ENCODE data around the gene SNCAIP. TPM values are rescaled to one million over a fixed set of nuclear protein-coding genes. Genes with fewer than 3 reads are reported as not detected.

SNCAIP gene
- total and polyA plus RNA-seq, 12 donors, result 1.3 to 6.4 (median 2.7) TPM

DNA sequence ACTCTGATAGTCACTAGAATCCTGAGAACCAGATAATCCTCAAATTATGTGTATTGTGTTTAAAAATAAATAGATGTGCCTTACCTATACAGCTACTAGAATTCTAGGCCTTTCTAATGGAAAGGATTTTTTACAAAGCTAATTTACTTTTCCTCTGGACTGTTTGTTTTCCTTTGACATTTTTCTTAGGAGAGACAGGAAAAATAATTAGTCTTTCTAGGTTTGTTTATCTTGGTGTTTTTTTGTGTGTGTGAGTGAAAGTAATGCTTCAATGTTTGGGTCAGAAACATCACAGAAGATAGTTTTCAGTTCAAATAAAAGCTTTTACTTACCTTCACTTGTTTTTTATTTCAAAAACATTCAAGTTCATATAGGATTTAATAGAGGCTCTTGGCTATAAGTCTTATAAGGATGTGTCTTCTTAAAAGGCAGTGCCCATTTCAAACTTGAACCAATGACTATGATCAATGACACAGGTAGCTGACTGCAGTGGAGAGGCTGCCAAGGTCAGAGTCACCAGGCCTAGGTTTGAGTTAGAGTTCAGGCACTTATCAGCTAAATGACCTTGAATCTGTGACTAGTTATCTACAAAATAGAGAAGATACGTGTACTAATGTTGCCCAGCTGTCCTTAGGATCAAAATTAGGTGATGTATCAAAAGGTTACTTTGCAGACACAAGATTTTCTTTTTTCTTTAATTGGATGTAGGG is 92.8 kb downstream of the SNCAIP start:
- WGBS, 4 donors, result 39 to 47% (median 41%) methylated on average over 1 of the region's 1 CpG
- Histone ChIP-seq H3K27ac (no peak overlapping the region), H3K9me3 (replicated peaks in 1 of 3) (no peaks in the 10 kb centered on the region), H3K36me3 (replicated peaks in 1 of 2) (no peaks in the 10 kb centered on the region), H3K4me1 (replicated peaks in 1 of 2) (no peaks in the 10 kb centered on the region), H3K4me3 (no peak overlapping the region), H3K27me3 (no peaks in the 10 kb centered on the region)
- intact Hi-C loops (cut with DNase I), result no loop called here
- DNase-seq, result peak in 1 of 7 donors; percentile 15
- no peak for TF ChIP-seq POLR2A (IDR thresholded peaks at IDR 0.05)
- no peak for TF ChIP-seq CTCF (IDR thresholded peaks at IDR 0.05)

DNA sequence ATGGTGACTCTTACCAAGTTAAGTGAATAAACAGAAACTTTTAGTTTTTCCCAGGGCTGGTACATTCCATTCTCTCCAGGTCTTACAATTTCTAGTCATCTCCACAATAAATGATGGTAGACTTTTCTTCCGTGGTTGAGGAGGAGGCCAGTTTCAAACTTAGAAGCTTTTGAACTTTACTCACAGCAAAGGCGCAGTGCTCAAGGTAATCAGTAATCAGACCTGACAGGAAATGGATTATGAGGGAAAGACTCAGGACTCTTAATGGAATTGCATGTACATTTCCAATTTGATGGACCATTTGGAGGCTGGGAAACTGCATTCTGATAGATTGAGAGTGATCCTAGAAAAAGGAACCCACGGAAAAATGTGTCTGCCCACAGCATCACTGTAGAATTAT is 93.7 kb downstream of the SNCAIP start:
- intact Hi-C loops (cut with DNase I), result no loop called here
- H3K36me3 ChIP-seq (replicated peaks in 1 of 2), result no peaks in the 10 kb centered on the region

DNA sequence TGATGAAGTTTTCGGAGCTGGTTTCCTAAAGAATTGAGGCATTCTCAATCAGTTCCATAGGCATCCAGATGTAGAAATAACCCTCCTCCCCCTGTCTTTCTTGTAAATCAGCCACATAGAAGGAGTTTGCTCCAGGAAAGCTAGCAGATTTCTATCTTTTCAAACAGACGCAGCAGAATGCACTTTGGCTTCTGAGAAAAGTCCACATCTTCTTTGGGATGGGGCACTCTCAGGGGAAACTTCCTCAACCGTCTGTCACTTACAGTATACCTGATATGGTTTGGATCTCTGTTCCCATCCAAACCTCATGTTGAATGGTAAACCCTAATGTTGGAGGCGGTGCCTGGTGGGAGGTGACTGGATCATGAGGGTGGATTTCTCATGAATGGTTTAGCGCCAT is 94.1 kb downstream of the SNCAIP start:
- Histone ChIP-seq H3K36me3 (replicated peaks in 1 of 2) (no peaks in the 10 kb centered on the region), H3K4me3 (no peak overlapping the region), H3K27me3 (no peaks in the 10 kb centered on the region), H3K9me3 (replicated peaks in 1 of 3) (no peaks in the 10 kb centered on the region), H3K27ac (no peak overlapping the region), H3K4me1 (replicated peaks in 1 of 2) (no peaks in the 10 kb centered on the region)
- TF ChIP-seq POLR2A (IDR thresholded peaks at IDR 0.05) (no peak), CTCF (IDR thresholded peaks at IDR 0.05) (no peak)
- intact Hi-C loops (cut with DNase I), result no loop called here
- 89 to 95% (median 93%) methylated on average over 5 of the region's 5 CpGs for WGBS, 4 donors
- no peak for DNase-seq

More for the DNA sequence above, 93.7 kb downstream of the SNCAIP start:
- WGBS, 4 donors, result 92 to 97% (median 94%) methylated on average over 3 of the region's 3 CpGs
- Histone ChIP-seq H3K4me3 (no peak overlapping the region), H3K9me3 (replicated peaks in 1 of 3) (no peaks in the 10 kb centered on the region), H3K4me1 (replicated peaks in 1 of 2) (no peaks in the 10 kb centered on the region), H3K27me3 (no peaks in the 10 kb centered on the region), H3K27ac (no peak overlapping the region)
- no peak for DNase-seq
- TF ChIP-seq CTCF (IDR thresholded peaks at IDR 0.05) (no peak), POLR2A (IDR thresholded peaks at IDR 0.05) (no peak)

GRCh38 chr5:122408592-122409224 is 96.7 kb downstream of the SNCAIP start:
- intact Hi-C loops (cut with DNase I), result no loop called here
- TF ChIP-seq CTCF (IDR thresholded peaks at IDR 0.05) (no peak), POLR2A (IDR thresholded peaks at IDR 0.05) (no peak)
- Histone ChIP-seq H3K4me3 (no peak overlapping the region), H3K4me1 (replicated peaks in 1 of 2) (no peaks in the 10 kb centered on the region), H3K27ac (no peak overlapping the region), H3K36me3 (replicated peaks in 1 of 2) (no peaks in the 10 kb centered on the region), H3K9me3 (replicated peaks in 1 of 3) (no peaks in the 10 kb centered on the region), H3K27me3 (no peaks in the 10 kb centered on the region)
- DNase-seq, result no peak
- 72 to 80% (median 78%) methylated on average over 1 of the region's 1 CpG for WGBS, 4 donors

Measured in adrenal gland (tissue), 12 donors.